ENCODE results near the gene CHRNA7.
A peak's percentile ranks its signal among the peaks of the same experiment; 100 is the strongest.

- TF ChIP-seq CTCF (IDR thresholded peaks at IDR 0.05): no peak
- TF ChIP-seq PHF8 (IDR thresholded peaks at IDR 0.05; ENCODE audit: borderline replicate concordance, low read depth): no peak
- peak; percentile 88 for TF ChIP-seq POLR2A (IDR thresholded peaks at IDR 0.05; ENCODE audit: low read length)
- TF ChIP-seq ESRRA (IDR thresholded peaks at IDR 0.05; ENCODE audit: borderline replicate concordance, low read length): no peak
- TF ChIP-seq HDAC2 (IDR thresholded peaks at IDR 0.05): no peak
- TF ChIP-seq RAD21 (conservative IDR thresholded peaks at IDR 0.05 in 1 of 2, IDR thresholded peaks at IDR 0.05 in 1 of 2): no peak
- TF ChIP-seq NFE2L2 (conservative IDR thresholded peaks at IDR 0.05; ENCODE audit: low read length): no peak
- no peak for TF ChIP-seq EP300 (IDR thresholded peaks at IDR 0.05)
- TF ChIP-seq KDM1A (IDR thresholded peaks at IDR 0.05; ENCODE audit: low read depth): no peak
These were observed at the start of gene CHRNA7 for GRCh38 chr15:32029862-32030781.
